Activated CD4-positive, alpha-beta T cell treated with anti-CD3 and anti-CD28 coated beads, Interleukin-2, amount 10 ng/mL, durations not matched to agents 24 days and 14 days (primary cell): ENCODE results near the gene PLCH2. TPM values are rescaled to one million over a fixed set of nuclear protein-coding genes. Genes with fewer than 3 reads are reported as not detected.
A peak's percentile ranks its signal among the peaks of the same experiment; 100 is the strongest.

Experiments used
- DNase-seq: peaks from one replicate; pipeline ENCODE4 v3.0.0; 2022
- H3K27ac Mint-ChIP-seq: one replicate; pipeline ENCODE4 v1.8.0; 2022; ENCODE audit warnings: mild to moderate bottlenecking, mixed read lengths
- H3K27me3 Mint-ChIP-seq: one replicate; pipeline ENCODE4 v1.8.0; 2022; ENCODE audit warnings: mixed read lengths
- H3K36me3 Mint-ChIP-seq: one replicate; pipeline ENCODE4 v1.8.0; 2022; ENCODE audit warnings: low read depth, mild to moderate bottlenecking, mixed read lengths
- H3K4me1 Mint-ChIP-seq: one replicate; pipeline ENCODE4 v1.8.0; 2021; ENCODE audit warnings: mixed read lengths
- H3K4me3 Mint-ChIP-seq: one replicate; pipeline ENCODE4 v1.8.0; 2022; ENCODE audit warnings: mild to moderate bottlenecking, moderate library complexity, mixed read lengths
- H3K9me3 Mint-ChIP-seq: one replicate; pipeline ENCODE4 v1.8.0; 2021; ENCODE audit warnings: mixed read lengths
- intact Hi-C: fragments of 100-400 bp; cut with micrococcal nuclease; formaldehyde crosslinking; loops from one replicate; pipeline ENCODE4 v1.15.1; 2023
- total RNA-seq: library from RNA; stranded (reverse); gene quantifications from 2 replicates; pipeline ENCODE4 v1.2.3, GENCODE V29; 2022

The PLCH2 gene
- total RNA-seq, 1 donor from 2014 or later = 2.8 TPM

GRCh38 chr1:2518528-2518927 is 42.4 kb downstream of the PLCH2 start:
- intact Hi-C loops = no loop called here
- H3K4me1 Mint-ChIP-seq = peaks cover 9% of the 10 kb centered on the region

GRCh38 chr1:2519029-2519685 is 43.1 kb downstream of the PLCH2 start:
- intact Hi-C loops = no loop called here
- Mint-ChIP-seq H3K9me3 (no peaks in the 10 kb centered on the region), H3K4me3 (no peak overlapping the region), H3K4me1 (peaks cover 14% of the 10 kb centered on the region), H3K36me3 (peaks cover 37% of the 10 kb centered on the region), H3K27me3 (no peaks in the 10 kb centered on the region), H3K27ac (no peak overlapping the region)
- no peak for DNase-seq

More at GRCh38 chr1:2518528-2518927, 42.4 kb downstream of the PLCH2 start:
- Mint-ChIP-seq H3K9me3 (no peaks in the 10 kb centered on the region), H3K27ac (no peak overlapping the region), H3K4me3 (no peak overlapping the region), H3K36me3 (peaks cover 40% of the 10 kb centered on the region), H3K27me3 (no peaks in the 10 kb centered on the region)
- no peak for DNase-seq

- H3K27ac Mint-ChIP-seq = no peak overlapping the region
- DNase-seq = no peak
- peaks cover 19% of the 10 kb centered on the region for H3K4me1 Mint-ChIP-seq
- no peaks in the 10 kb centered on the region for H3K27me3 Mint-ChIP-seq
- no peak overlapping the region for H3K4me3 Mint-ChIP-seq
- H3K36me3 Mint-ChIP-seq = peaks cover 38% of the 10 kb centered on the region
- intact Hi-C loops = loop anchor here (10.0 kb wide), 1 partner anchor 215 kb away; no protein-coding TSS in a partner anchor
- no peaks in the 10 kb centered on the region for H3K9me3 Mint-ChIP-seq
Observed at GRCh38 chr1:2519729-2520128, 43.6 kb downstream of the PLCH2 start.

GRCh38 chr1:2520206-2520605 is 44.1 kb downstream of the PLCH2 start:
- Mint-ChIP-seq H3K4me3 (no peak overlapping the region), H3K36me3 (peaks cover 41% of the 10 kb centered on the region), H3K4me1 (peaks cover 24% of the 10 kb centered on the region), H3K27ac (no peak overlapping the region), H3K9me3 (no peaks in the 10 kb centered on the region), H3K27me3 (no peaks in the 10 kb centered on the region)
- intact Hi-C loops = loop anchor here (10.0 kb wide), 1 partner anchor 215 kb away; no protein-coding TSS in a partner anchor
- DNase-seq = no peak

GRCh38 chr1:2520806-2521205 is 44.7 kb downstream of the PLCH2 start:
- peaks cover 25% of the 10 kb centered on the region for H3K4me1 Mint-ChIP-seq
- no peak for DNase-seq
- no peaks in the 10 kb centered on the region for H3K9me3 Mint-ChIP-seq
- no peak overlapping the region for H3K27ac Mint-ChIP-seq
- intact Hi-C loops = loop anchor here (10.0 kb wide), 1 partner anchor 216 kb away; no protein-coding TSS in a partner anchor
- H3K4me3 Mint-ChIP-seq = no peak overlapping the region
- H3K27me3 Mint-ChIP-seq = no peaks in the 10 kb centered on the region
- H3K36me3 Mint-ChIP-seq = peaks cover 39% of the 10 kb centered on the region

- Mint-ChIP-seq H3K9me3 (no peaks in the 10 kb centered on the region), H3K27me3 (peaks cover 4% of the 10 kb centered on the region), H3K4me1 (peaks cover 30% of the 10 kb centered on the region), H3K4me3 (no peak overlapping the region), H3K27ac (no peak overlapping the region), H3K36me3 (peaks cover 34% of the 10 kb centered on the region)
- no peak for DNase-seq
- intact Hi-C loops = loop anchor here (10.0 kb wide), 1 partner anchor 217 kb away; no protein-coding TSS in a partner anchor
Observed at GRCh38 chr1:2522230-2522629, 46.1 kb downstream of the PLCH2 start.

- H3K27ac Mint-ChIP-seq = peak overlapping the region; percentile 96
- intact Hi-C loops = loop anchor here (10.0 kb wide), 1 partner anchor 219 kb away; no protein-coding TSS in a partner anchor
- peaks cover 30% of the 10 kb centered on the region for H3K36me3 Mint-ChIP-seq
- DNase-seq = peak; percentile 72
- no peaks in the 10 kb centered on the region for H3K9me3 Mint-ChIP-seq
- H3K4me3 Mint-ChIP-seq = peak overlapping the region; percentile 85
- peaks cover 4% of the 10 kb centered on the region for H3K27me3 Mint-ChIP-seq
- H3K4me1 Mint-ChIP-seq = peaks cover 32% of the 10 kb centered on the region
Observed at GRCh38 chr1:2523191-2523890, 47.3 kb downstream of the PLCH2 start.

GRCh38 chr1:2523891-2524609 is 48.0 kb downstream of the PLCH2 start:
- peak overlapping the region; percentile 96 for H3K27ac Mint-ChIP-seq
- peaks cover 9% of the 10 kb centered on the region for H3K27me3 Mint-ChIP-seq
- H3K9me3 Mint-ChIP-seq = no peaks in the 10 kb centered on the region
- intact Hi-C loops = loop anchor here (10.0 kb wide), 1 partner anchor 219 kb away; no protein-coding TSS in a partner anchor
- peak overlapping the region; percentile 85 for H3K4me3 Mint-ChIP-seq
- H3K4me1 Mint-ChIP-seq = peaks cover 36% of the 10 kb centered on the region
- H3K36me3 Mint-ChIP-seq = peaks cover 23% of the 10 kb centered on the region
- DNase-seq = peak; percentile 87

GRCh38 chr1:2525572-2525919 is 49.5 kb downstream of the PLCH2 start:
- Mint-ChIP-seq H3K27ac (peak overlapping the region; percentile 96), H3K9me3 (no peaks in the 10 kb centered on the region), H3K36me3 (peaks cover 18% of the 10 kb centered on the region), H3K4me3 (peak overlapping the region; percentile 85), H3K27me3 (peaks cover 10% of the 10 kb centered on the region), H3K4me1 (peaks cover 36% of the 10 kb centered on the region)
- intact Hi-C loops = loop anchor here (5.0 to 10.0 kb wide), 2 partner anchors 221 to 328 kb away; no protein-coding TSS in a partner anchor
- DNase-seq = no peak

GRCh38 chr1:2525920-2526823 is 50.1 kb downstream of the PLCH2 start, which contains the start of gene PANK4:
Gene PANK4 (minus strand): TSS chr1:2526596. CDS start chr1:2526587, 9 bp downstream.
- Mint-ChIP-seq H3K9me3 (no peaks in the 10 kb centered on the region), H3K36me3 (peaks cover 11% of the 10 kb centered on the region), H3K4me1 (peaks cover 38% of the 10 kb centered on the region), H3K27ac (peak within 1 kb of the TSS; percentile 96), H3K27me3 (peaks cover 15% of the 10 kb centered on the region), H3K4me3 (peak within 1 kb of the TSS; percentile 85)
- intact Hi-C loops = loop anchor here (1.0 to 10.0 kb wide), 8 partner anchors 21 to 393 kb away; partner anchors contain the start of genes MORN1, PRXL2B and RER1
- DNase-seq = peak; percentile 97

GRCh38 chr1:2526824-2527555 is 50.9 kb downstream of the PLCH2 start:
- Mint-ChIP-seq H3K27me3 (peaks cover 19% of the 10 kb centered on the region), H3K9me3 (no peaks in the 10 kb centered on the region), H3K27ac (no peak overlapping the region), H3K36me3 (peaks cover 9% of the 10 kb centered on the region), H3K4me1 (peaks cover 38% of the 10 kb centered on the region), H3K4me3 (peak overlapping the region; percentile 6)
- intact Hi-C loops = loop anchor here (1.0 to 10.0 kb wide), 8 partner anchors 20 to 394 kb away; partner anchors contain the start of genes MORN1, PRXL2B and RER1
- DNase-seq = no peak

GRCh38 chr1:2527556-2527860 is 51.4 kb downstream of the PLCH2 start:
- no peak overlapping the region for H3K4me3 Mint-ChIP-seq
- H3K4me1 Mint-ChIP-seq = peaks cover 37% of the 10 kb centered on the region
- no peak for DNase-seq
- H3K27me3 Mint-ChIP-seq = peaks cover 19% of the 10 kb centered on the region
- intact Hi-C loops = loop anchor here (5.0 to 10.0 kb wide), 2 partner anchors 223 to 330 kb away; no protein-coding TSS in a partner anchor
- peaks cover 9% of the 10 kb centered on the region for H3K36me3 Mint-ChIP-seq
- H3K27ac Mint-ChIP-seq = no peak overlapping the region
- no peaks in the 10 kb centered on the region for H3K9me3 Mint-ChIP-seq
